Ascending aorta (tissue), 2 donors: ENCODE results near the gene TGFBR3. TPM values are rescaled to one million over a fixed set of nuclear protein-coding genes. Genes with fewer than 3 reads are reported as not detected.

ENCODE experiments used
- DNase-seq, 2 donors: peaks; one replicate each; pipeline ENCODE4 v3.0.0-alpha.2; 2019; ENCODE audit warnings: low spot score in 2 of 2
- H3K27ac ChIP-seq, 2 donors: fragments of 200-600 bp; sonication (generic); one replicate each; pipeline ENCODE4 v1.5.1; 2016 to 2017; ENCODE audit warnings: mild to moderate bottlenecking in 1 of 2
- H3K27me3 ChIP-seq: fragments of 200-600 bp; sonication (generic); one replicate; pipeline ENCODE4 v1.5.1; 2017
- H3K36me3 ChIP-seq, 2 donors: fragments of 200-600 bp; sonication (generic); one replicate each; pipeline ENCODE4 v1.5.1; 2016
- H3K4me1 ChIP-seq, 2 donors: fragments of 200-600 bp; sonication (generic); one replicate each; pipeline ENCODE4 v1.5.1; 2016 to 2017; ENCODE audit warnings: mild to moderate bottlenecking in 1 of 2
- H3K4me3 ChIP-seq, 2 donors: fragments of 200-600 bp; sonication (generic); one replicate each; pipeline ENCODE4 v1.5.1; 2016 to 2017; ENCODE audit warnings: mild to moderate bottlenecking in 1 of 2
- H3K9me3 ChIP-seq, 2 donors: fragments of 200-600 bp; sonication (generic); one replicate each; pipeline ENCODE4 v1.5.1; 2016
- CTCF ChIP-seq, 3 experiments: fragments of 200-600 bp in 2 of 3; fragments of 450-650 bp in 1 of 3; sonication (generic) in 2 of 3; IDR thresholded peaks; one replicate each; pipeline ENCODE4 v1.5.1; 2016 to 2019; ENCODE audit warnings: antibody characterized with exemption in 3 of 3, mild to moderate bottlenecking in 1 of 3, moderate library complexity in 1 of 3
- intact Hi-C: fragments of 100-400 bp; cut with DNase I; formaldehyde crosslinking; loops from one replicate; pipeline ENCODE4 v1.15.1; 2023
- total RNA-seq: library from RNA; depleted of rRNA; stranded (reverse); fragments of >200 nt; gene quantifications from one replicate; pipeline ENCODE4 v1.1.0, GENCODE V29; 2016

TGFBR3 gene
- total RNA-seq, 1 donor from 2014 or later = 127 TPM

GRCh38 chr1:91900562-91900961, 14.6 kb upstream of the TGFBR3 start:
- H3K4me3 ChIP-seq = no peak overlapping the region
- H3K4me1 ChIP-seq = no peaks in the 10 kb centered on the region
- no peak overlapping the region for H3K27ac ChIP-seq
- H3K36me3 ChIP-seq = no peaks in the 10 kb centered on the region
- DNase-seq = no peak
- no peaks in the 10 kb centered on the region for H3K9me3 ChIP-seq
- no peaks in the 10 kb centered on the region for H3K27me3 ChIP-seq
- no peak for TF ChIP-seq CTCF (IDR thresholded peaks at IDR 0.05)
- intact Hi-C loops = no loop called here

GRCh38 chr1:91897016-91897415, 11.1 kb upstream of the TGFBR3 start:
- TF ChIP-seq CTCF (IDR thresholded peaks at IDR 0.05) = no peak
- Histone ChIP-seq H3K4me1 (peaks cover 0 to 1% of the 10 kb centered on the region in 2 donors), H3K36me3 (no peaks in the 10 kb centered on the region), H3K27me3 (no peaks in the 10 kb centered on the region), H3K9me3 (no peaks in the 10 kb centered on the region), H3K4me3 (no peak overlapping the region), H3K27ac (no peak overlapping the region)
- no peak for DNase-seq
- intact Hi-C loops = no loop called here

- Histone ChIP-seq H3K36me3 (no peaks in the 10 kb centered on the region), H3K9me3 (no peaks in the 10 kb centered on the region), H3K4me1 (peaks cover 0 to 4% of the 10 kb centered on the region in 2 donors), H3K4me3 (no peak overlapping the region), H3K27ac (no peak overlapping the region), H3K27me3 (no peaks in the 10 kb centered on the region)
- intact Hi-C loops = no loop called here
- no peak for TF ChIP-seq CTCF (IDR thresholded peaks at IDR 0.05)
- DNase-seq = no peak
These were observed 10.0 kb upstream of the TGFBR3 start for GRCh38 chr1:91895832-91896556.

- no peaks in the 10 kb centered on the region for H3K36me3 ChIP-seq
- no peak for DNase-seq
- intact Hi-C loops = no loop called here
- TF ChIP-seq CTCF (IDR thresholded peaks at IDR 0.05) = no peak
- H3K9me3 ChIP-seq = no peaks in the 10 kb centered on the region
- H3K27ac ChIP-seq = no peak overlapping the region
- no peak overlapping the region for H3K4me3 ChIP-seq
- H3K27me3 ChIP-seq = no peaks in the 10 kb centered on the region
- peaks cover 0 to 4% of the 10 kb centered on the region in 2 donors for H3K4me1 ChIP-seq
These were observed 8.2 kb upstream of the TGFBR3 start for GRCh38 chr1:91894036-91894761.

- no peaks in the 10 kb centered on the region for H3K9me3 ChIP-seq
- no peak overlapping the region for H3K4me3 ChIP-seq
- H3K36me3 ChIP-seq = no peaks in the 10 kb centered on the region
- TF ChIP-seq CTCF (IDR thresholded peaks at IDR 0.05) = no peak
- H3K27me3 ChIP-seq = no peaks in the 10 kb centered on the region
- no peak for DNase-seq
- H3K27ac ChIP-seq = no peak overlapping the region
- H3K4me1 ChIP-seq = peaks cover 0 to 4% of the 10 kb centered on the region in 2 donors
- intact Hi-C loops = no loop called here
These were observed 6.0 kb upstream of the TGFBR3 start for GRCh38 chr1:91891969-91892368.
